ENCODE measurements around the gene NME7. TPM values are rescaled to one million over a fixed set of nuclear protein-coding genes. Genes with fewer than 3 reads are reported as not detected.

NME7 gene
- total and polyA plus RNA-seq, 2 experiments from 2014 or later: 22.3 to 35.3 TPM

DNA sequence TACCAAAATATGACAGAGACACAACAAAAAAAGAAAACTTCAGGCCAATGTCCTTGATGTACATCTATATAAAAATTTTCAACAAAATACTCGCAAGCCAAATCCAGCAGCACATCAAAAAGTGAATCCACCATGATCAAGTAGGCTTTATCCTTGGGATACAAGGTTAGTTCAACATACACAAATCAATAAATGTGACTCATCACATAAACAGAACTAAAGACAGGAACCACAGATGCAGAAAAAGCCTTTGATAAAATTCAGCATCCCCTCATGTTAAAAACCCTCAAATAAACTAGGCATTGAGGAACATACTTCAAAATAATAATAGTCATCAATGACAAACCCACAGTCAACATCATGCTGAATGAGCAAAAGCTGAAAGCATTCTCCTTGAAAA lies 101.5 kb downstream of the NME7 start:
- Histone ChIP-seq H3K9me2 (ENCODE audit: insufficient read depth) (no peaks in the 10 kb centered on the region), H3K9me3 (ENCODE audit: low read depth) (no peaks in the 10 kb centered on the region), H3K36me3 (ENCODE audit: low read depth) (no peaks in the 10 kb centered on the region), H4K20me1 (ENCODE audit: insufficient read depth) (no peaks in the 10 kb centered on the region), H3K27me3 (replicated peaks; ENCODE audit: insufficient read depth) (no peaks in the 10 kb centered on the region), H3K4me1 (ENCODE audit: insufficient read depth) (no peaks in the 10 kb centered on the region), H3K4me3 (no peak overlapping the region), H3K4me2 (ENCODE audit: unreplicated experiment) (no peak overlapping the region), H2AFZ (no peak overlapping the region), H3F3A (ENCODE audit: insufficient read depth) (no peaks in the 10 kb centered on the region), H3K79me2 (ENCODE audit: insufficient read depth) (no peaks in the 10 kb centered on the region), H3K27ac (no peak overlapping the region), H3K9ac (no peak overlapping the region)
- in situ Hi-C loops (cut with MboI): no loop called here
- DNase-seq: no peak
- TF ChIP-seq EZH2 (IDR thresholded peaks at IDR 0.05; ENCODE audit: insufficient read depth, poor library complexity, severe bottlenecking) (no peak), EZH2phosphoT487 (IDR thresholded peaks at IDR 0.05; ENCODE audit: insufficient read depth, low read depth) (no peak)
- 79 to 91% methylated on average over 1 of the region's 1 CpG for whole genome bisulfite sequencing, 2 experiments (ENCODE audit: low coverage in 1 of 2, low lambda C conversion rate in 2 of 2, missing lambda C conversion rate in 2 of 2)

- H3K27me3 ChIP-seq (replicated peaks; ENCODE audit: insufficient read depth): no peaks in the 10 kb centered on the region
These were observed 104.5 kb downstream of the NME7 start for GRCh38 chr1:169263059-169263458.

DNA sequence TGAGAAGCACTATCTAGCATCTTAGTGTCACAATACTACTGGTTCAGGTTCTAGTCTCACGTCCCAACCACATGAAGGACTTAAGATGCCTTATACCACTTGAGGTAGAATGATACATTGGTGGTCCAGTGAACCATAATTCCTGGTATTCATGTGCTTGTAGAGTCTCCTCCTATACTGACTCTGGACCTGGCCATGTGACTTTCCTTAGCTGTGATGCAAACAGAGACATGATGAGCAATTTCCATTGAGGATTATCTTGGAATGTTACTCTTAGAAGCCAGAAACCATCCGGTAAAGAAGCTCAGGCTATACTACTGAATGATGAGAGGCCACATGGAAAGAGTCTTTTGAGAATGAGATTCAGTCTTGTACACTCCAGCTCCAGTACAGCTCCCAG lies 105.7 kb downstream of the NME7 start:
- no peaks in the 10 kb centered on the region for H4K20me1 ChIP-seq (ENCODE audit: insufficient read depth)
- TF ChIP-seq EZH2 (IDR thresholded peaks at IDR 0.05; ENCODE audit: insufficient read depth, poor library complexity, severe bottlenecking) (no peak), EZH2phosphoT487 (IDR thresholded peaks at IDR 0.05; ENCODE audit: insufficient read depth, low read depth) (no peak)
- no peaks in the 10 kb centered on the region for H3F3A ChIP-seq (ENCODE audit: insufficient read depth)
- H3K27me3 ChIP-seq (replicated peaks; ENCODE audit: insufficient read depth): no peaks in the 10 kb centered on the region
- no peaks in the 10 kb centered on the region for H3K36me3 ChIP-seq (ENCODE audit: low read depth)
- H3K9ac ChIP-seq: no peak overlapping the region
- no peak overlapping the region for H3K4me2 ChIP-seq (ENCODE audit: unreplicated experiment)
- no peaks in the 10 kb centered on the region for H3K9me3 ChIP-seq (ENCODE audit: low read depth)
- H3K9me2 ChIP-seq (ENCODE audit: insufficient read depth): no peaks in the 10 kb centered on the region
- WGBS, 2 experiments (ENCODE audit: low coverage in 1 of 2, low lambda C conversion rate in 2 of 2, missing lambda C conversion rate in 2 of 2): 97 to 98% methylated on average over 2 of the region's 2 CpGs
- no peaks in the 10 kb centered on the region for H3K4me1 ChIP-seq (ENCODE audit: insufficient read depth)
- H3K79me2 ChIP-seq (ENCODE audit: insufficient read depth): no peaks in the 10 kb centered on the region
- H3K27ac ChIP-seq: no peak overlapping the region
- no peak for DNase-seq
- no peak overlapping the region for H2AFZ ChIP-seq
- no peak overlapping the region for H3K4me3 ChIP-seq
- in situ Hi-C loops (cut with MboI): no loop called here

More at GRCh38 chr1:169263059-169263458, 104.5 kb downstream of the NME7 start:
- in situ Hi-C loops (cut with MboI): no loop called here
- Histone ChIP-seq H3K4me2 (ENCODE audit: unreplicated experiment) (no peak overlapping the region), H3K4me1 (ENCODE audit: insufficient read depth) (no peaks in the 10 kb centered on the region), H3K9me2 (ENCODE audit: insufficient read depth) (no peaks in the 10 kb centered on the region), H3K9me3 (ENCODE audit: low read depth) (no peaks in the 10 kb centered on the region), H3K79me2 (ENCODE audit: insufficient read depth) (no peaks in the 10 kb centered on the region), H3K9ac (no peak overlapping the region), H4K20me1 (ENCODE audit: insufficient read depth) (no peaks in the 10 kb centered on the region), H3K36me3 (ENCODE audit: low read depth) (no peaks in the 10 kb centered on the region), H2AFZ (no peak overlapping the region), H3K27ac (no peak overlapping the region), H3K4me3 (no peak overlapping the region), H3F3A (ENCODE audit: insufficient read depth) (no peaks in the 10 kb centered on the region)
- no peak for DNase-seq
- no peak for TF ChIP-seq EZH2phosphoT487 (IDR thresholded peaks at IDR 0.05; ENCODE audit: insufficient read depth, low read depth)

DNA sequence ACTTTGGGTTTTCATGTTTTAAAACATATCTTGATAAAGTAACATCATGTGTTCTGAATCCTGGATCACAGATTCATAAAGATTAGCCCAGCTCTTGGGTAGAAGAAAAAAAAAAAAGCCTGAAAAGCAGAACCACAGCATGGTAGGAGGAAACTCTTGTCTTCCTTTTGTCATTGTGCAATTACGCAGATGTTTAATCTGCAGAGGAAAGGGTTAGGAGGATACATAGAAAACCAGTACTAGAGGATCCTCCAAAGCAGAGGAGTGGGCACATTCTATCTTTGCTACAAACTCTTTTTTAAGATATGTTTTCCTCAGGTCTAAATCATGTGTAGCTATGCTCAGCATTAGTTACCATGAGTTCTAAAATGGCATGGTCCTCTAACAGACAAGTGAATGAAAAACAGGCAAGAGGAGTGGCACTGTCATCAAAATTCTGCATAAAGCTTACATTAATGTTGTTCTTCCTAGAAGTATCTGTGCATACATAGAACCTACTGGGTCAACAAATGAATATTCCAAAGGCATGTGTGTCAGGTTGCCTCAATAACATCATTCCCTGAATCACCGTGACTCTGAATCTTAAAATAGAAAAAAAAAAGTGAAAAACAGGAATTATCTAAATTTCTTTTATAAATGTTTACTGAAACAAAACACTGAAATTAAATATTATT lies 107.0 kb downstream of the NME7 start:
- Histone ChIP-seq H2AFZ (no peak overlapping the region), H3K79me2 (ENCODE audit: insufficient read depth) (no peaks in the 10 kb centered on the region), H3K4me2 (ENCODE audit: unreplicated experiment) (no peak overlapping the region), H3F3A (ENCODE audit: insufficient read depth) (no peaks in the 10 kb centered on the region), H3K36me3 (ENCODE audit: low read depth) (no peaks in the 10 kb centered on the region), H3K9me2 (ENCODE audit: insufficient read depth) (no peaks in the 10 kb centered on the region), H3K9me3 (ENCODE audit: low read depth) (no peaks in the 10 kb centered on the region), H3K4me3 (no peak overlapping the region), H4K20me1 (ENCODE audit: insufficient read depth) (no peaks in the 10 kb centered on the region), H3K4me1 (ENCODE audit: insufficient read depth) (no peaks in the 10 kb centered on the region), H3K27me3 (replicated peaks; ENCODE audit: insufficient read depth) (no peaks in the 10 kb centered on the region), H3K27ac (no peak overlapping the region), H3K9ac (no peak overlapping the region)
- DNase-seq: no peak
- no peak for TF ChIP-seq EZH2 (IDR thresholded peaks at IDR 0.05; ENCODE audit: insufficient read depth, poor library complexity, severe bottlenecking)
- TF ChIP-seq EZH2phosphoT487 (IDR thresholded peaks at IDR 0.05; ENCODE audit: insufficient read depth, low read depth): no peak
- in situ Hi-C loops (cut with MboI): no loop called here
- WGBS, 2 experiments (ENCODE audit: low coverage in 1 of 2, low lambda C conversion rate in 2 of 2, missing lambda C conversion rate in 2 of 2): 98 to 100% methylated on average over 2 of the region's 2 CpGs

DNA sequence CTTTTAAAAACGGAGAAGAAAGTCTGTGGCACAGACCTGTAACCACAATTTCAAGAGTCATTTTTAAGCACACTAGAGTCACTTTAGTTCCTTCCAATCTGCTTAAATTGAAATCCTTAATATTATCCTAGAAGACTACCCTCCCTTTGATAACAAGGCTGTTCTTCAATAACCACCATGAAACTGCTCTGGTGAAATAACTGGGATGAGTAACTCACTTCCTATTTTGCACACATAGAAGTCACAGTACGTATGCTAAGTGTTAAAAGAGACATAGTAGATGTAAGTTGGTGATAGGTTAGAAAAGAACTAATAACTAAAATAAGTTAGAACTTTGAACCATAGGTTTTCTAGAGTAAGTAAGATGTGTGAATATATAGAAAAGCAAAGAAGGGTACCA lies 107.8 kb downstream of the NME7 start:
- Histone ChIP-seq H3K27me3 (replicated peaks; ENCODE audit: insufficient read depth) (no peaks in the 10 kb centered on the region), H3K4me2 (ENCODE audit: unreplicated experiment) (no peak overlapping the region), H3K79me2 (ENCODE audit: insufficient read depth) (no peaks in the 10 kb centered on the region), H3K9me2 (ENCODE audit: insufficient read depth) (no peaks in the 10 kb centered on the region), H2AFZ (no peak overlapping the region), H3K9ac (no peak overlapping the region), H4K20me1 (ENCODE audit: insufficient read depth) (no peaks in the 10 kb centered on the region), H3K9me3 (ENCODE audit: low read depth) (no peaks in the 10 kb centered on the region), H3K4me1 (ENCODE audit: insufficient read depth) (no peaks in the 10 kb centered on the region), H3K27ac (no peak overlapping the region), H3K4me3 (no peak overlapping the region), H3K36me3 (ENCODE audit: low read depth) (no peaks in the 10 kb centered on the region), H3F3A (ENCODE audit: insufficient read depth) (no peaks in the 10 kb centered on the region)
- TF ChIP-seq EZH2 (IDR thresholded peaks at IDR 0.05; ENCODE audit: insufficient read depth, poor library complexity, severe bottlenecking) (no peak), EZH2phosphoT487 (IDR thresholded peaks at IDR 0.05; ENCODE audit: insufficient read depth, low read depth) (no peak)
- in situ Hi-C loops (cut with MboI): no loop called here
- no peak for DNase-seq
- 86 to 92% methylated on average over 2 of the region's 2 CpGs for WGBS, 2 experiments (ENCODE audit: low coverage in 1 of 2, low lambda C conversion rate in 2 of 2, missing lambda C conversion rate in 2 of 2)
